ENCODE measurements around the gene EYA2. TPM values are rescaled to one million over a fixed set of nuclear protein-coding genes. Genes with fewer than 3 reads are reported as not detected.

The EYA2 gene
- total and polyA plus RNA-seq, 2 of the 4 experiments (the other 2 are of a cell fraction), result 2.3 to 5.4 TPM

DNA sequence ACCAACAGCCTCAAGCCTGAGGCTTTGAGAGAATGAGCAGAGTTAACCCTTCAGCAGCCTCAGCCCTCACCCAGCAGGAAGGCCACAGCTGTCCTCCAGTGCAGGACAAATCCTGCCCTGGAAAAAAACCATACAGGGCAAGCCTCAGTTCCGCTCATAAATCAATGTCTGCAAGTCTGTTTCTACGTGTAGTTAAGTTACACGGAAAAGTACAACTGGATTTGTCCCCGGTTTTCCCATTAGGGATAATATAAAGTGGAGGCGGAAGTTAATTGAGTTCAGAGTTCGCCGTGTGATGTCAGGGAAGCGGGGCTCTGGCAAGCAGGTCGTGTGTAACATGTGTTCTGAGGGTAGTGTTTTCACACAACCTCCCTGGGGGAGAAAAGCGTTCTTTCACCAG lies 44.2 kb upstream of the EYA2 start:
- Histone ChIP-seq H2BK5ac (ENCODE audit: low read depth, low read length, poor library complexity, severe bottlenecking) (no peak overlapping the region), H3K18ac (ENCODE audit: low read depth, low read length) (no peak overlapping the region), H4K5ac (ENCODE audit: low read depth, low read length) (no peak overlapping the region), H3K36me3 (ENCODE audit: control insufficient read depth, insufficient read depth, low read length) (no peaks in the 10 kb centered on the region), H2AFZ (replicated peaks; ENCODE audit: low read length, poor library complexity) (no peak overlapping the region), H2AK5ac (ENCODE audit: low read depth, low read length) (no peak overlapping the region), H3K14ac (replicated peaks; ENCODE audit: low read depth, low read length) (no peak overlapping the region), H3K9me3 (ENCODE audit: control insufficient read depth, insufficient read depth, low read length) (peaks cover 2% of the 10 kb centered on the region; the same call in 1 of the 2 replicates), H4K91ac (ENCODE audit: insufficient read depth, low read depth, low read length) (no peak overlapping the region), H3K9me1 (ENCODE audit: insufficient read depth, low read length) (no peaks in the 10 kb centered on the region), H3K27ac (ENCODE audit: insufficient read depth, low read length) (no peak overlapping the region), H4K8ac (ENCODE audit: low read depth in 2 of 2, low read length in 2 of 2) (no peak overlapping the region), H3K79me1 (ENCODE audit: low read depth in 1 of 2, low read length in 2 of 2) (no peaks in the 10 kb centered on the region), H3K23ac (ENCODE audit: low read depth, low read length) (no peak overlapping the region), H3K4me1 (ENCODE audit: control insufficient read depth, insufficient read depth, low read length) (no peaks in the 10 kb centered on the region), H2AK9ac (replicated peaks; ENCODE audit: low read depth, low read length, poor library complexity) (no peak overlapping the region), H4K20me1 (ENCODE audit: insufficient read depth, low read length) (no peaks in the 10 kb centered on the region), H3K27me3 (ENCODE audit: control insufficient read depth, insufficient read depth, low read length) (peaks cover 9% of the 10 kb centered on the region), H2BK15ac (ENCODE audit: low read depth, low read length) (no peak overlapping the region), H2BK20ac (ENCODE audit: low read depth, low read length) (no peak overlapping the region), H3K4me3 (ENCODE audit: insufficient read depth, low read depth, low read length) (no peak overlapping the region), H3K9ac (ENCODE audit: low read depth, low read length) (no peak overlapping the region), H3K56ac (ENCODE audit: extremely low read depth, insufficient read depth, low read length) (no peak overlapping the region), H2BK120ac (ENCODE audit: low read depth, low read length) (no peak overlapping the region), H3K4me2 (ENCODE audit: low read depth, low read length) (no peak overlapping the region), H3K4ac (ENCODE audit: low read depth, low read length) (no peak overlapping the region)
- no peak for TF ChIP-seq RCOR1 (IDR thresholded peaks at IDR 0.05; ENCODE audit: insufficient replicate concordance, low read length)
- in situ Hi-C loops (cut with MboI; ENCODE audit: low sequenced_read_pairs), result no loop called here
- ChIA-PET POLR2A (ENCODE audit: unreplicated experiment) (no interaction called here), CTCF (no interaction called here)
- WGBS, 2 experiments (ENCODE audit: extremely low coverage in 2 of 2, insufficient read length in 1 of 2), result 51% methylated on average over 3 of the region's 10 CpGs; no CpG with 5 or more reads in 1 of the 2 experiments
- ATAC-seq (ENCODE audit: low read depth) (no peak), DNase-seq (no peak)
- dilution Hi-C loops (cut with HindIII; ENCODE audit: low sequenced_read_pairs, unreplicated experiment), result no loop called here
- no TSS peak for BruUV-seq (replicated peaks)
- intact Hi-C loops (cut with micrococcal nuclease), result no loop called here

Measured in IMR-90 (cell line).